HEK293 (cell line): Measurements from ENCODE around the gene TNFSF13.

Experiments used
- CTCF ChIA-PET: fragments of 350-600 bp; formaldehyde crosslinking; extraction: SDS; loops from one replicate; lab custom pipeline; 2021; ENCODE audit warnings: antibody characterized with exemption; lab: Yijun Ruan, JAX
- POLR2A ChIA-PET: fragments of 300-600 bp; formaldehyde crosslinking; extraction: SDS; loops from one replicate; lab custom pipeline; 2020; ENCODE audit warnings: antibody characterized with exemption, inconsistent platforms; lab: Yijun Ruan, JAX
- H3K27ac ChIP-seq: fragments of 200-500 bp; sonication (Bioruptor generic); 2 replicates; pipeline ENCODE4 v1.5.1; 2014; ENCODE audit warnings: low read depth, low read length, control low read depth, inconsistent platforms; ENCODE audit errors: extremely low read depth
- H3K36me3 ChIP-seq, 2 experiments: fragments of 200-500 bp in 1 of 2; sonication (Bioruptor generic) in 1 of 2; 1 replicate in 1 of 2; 2 replicates in 1 of 2; pipeline ENCODE4 v1.5.1; 2014 to 2017; ENCODE audit warnings: inconsistent platforms in 2 of 2, low read length in 2 of 2; ENCODE audit not compliant: control insufficient read depth in 2 of 2, insufficient read depth in 1 of 2
- H3K4me1 ChIP-seq: fragments of 200-500 bp; sonication (Bioruptor generic); 2 replicates; pipeline ENCODE4 v1.5.1; 2014; ENCODE audit warnings: mild to moderate bottlenecking, low read length, inconsistent platforms; ENCODE audit not compliant: control insufficient read depth, insufficient read depth
- H3K4me3 ChIP-seq: 2 replicates; pipeline ENCODE4 v1.5.1; 2011; ENCODE audit warnings: low read depth, mild to moderate bottlenecking, control low read depth, low read length, moderate library complexity
- H3K9me3 ChIP-seq: fragments of 200-500 bp; sonication (Bioruptor generic); 2 replicates; pipeline ENCODE4 v1.5.1; 2014; ENCODE audit warnings: low read depth, low read length, inconsistent platforms; ENCODE audit not compliant: control insufficient read depth, insufficient read depth
- CTCF ChIP-seq: fragments of 450-650 bp; formaldehyde crosslinking; IDR thresholded peaks from 2 replicates; pipeline ENCODE4 v1.5.1; 2016; ENCODE audit warnings: missing biosample characterization, missing genetic modification characterization
- HOXC10 ChIP-seq: sonication (generic); formaldehyde crosslinking; IDR thresholded peaks from 2 replicates; pipeline ENCODE4 v1.8.1; 2023; ENCODE audit warnings: mild to moderate bottlenecking, missing genetic modification reagents
- IKZF3 ChIP-seq: fragments of 450-650 bp; IDR thresholded peaks from 2 replicates; pipeline ENCODE4 v1.5.0; 2018; ENCODE audit warnings: missing biosample characterization, mild to moderate bottlenecking, missing genetic modification characterization, moderate library complexity
- KLF1 ChIP-seq: fragments of 450-650 bp; formaldehyde crosslinking; IDR thresholded peaks from 2 replicates; pipeline ENCODE4 v1.5.1; 2016; ENCODE audit warnings: missing biosample characterization, missing genetic modification characterization
- MZF1 ChIP-seq: fragments of 450-650 bp; formaldehyde crosslinking; IDR thresholded peaks from 2 replicates; pipeline ENCODE4 v1.5.1; 2017; ENCODE audit warnings: missing biosample characterization, missing genetic modification characterization, borderline replicate concordance
- PRDM1 ChIP-seq: fragments of 450-650 bp; formaldehyde crosslinking; IDR thresholded peaks from 2 replicates; pipeline ENCODE4; 2016; ENCODE audit warnings: missing biosample characterization, missing genetic modification characterization
- REPIN1 ChIP-seq: fragments of 450-650 bp; formaldehyde crosslinking; IDR thresholded peaks from 2 replicates; pipeline ENCODE4 v1.5.1; 2017; ENCODE audit warnings: missing biosample characterization, missing genetic modification characterization, low read depth
- SETDB1 ChIP-seq: IDR thresholded peaks from one replicate; pipeline ENCODE4 v1.6.1; 2017; ENCODE audit warnings: mild to moderate bottlenecking, low read length, moderate library complexity, mixed read lengths; ENCODE audit not compliant: insufficient read length
- SP2 ChIP-seq: fragments of 450-650 bp; formaldehyde crosslinking; IDR thresholded peaks from 2 replicates; pipeline ENCODE4 v1.5.1; 2016; ENCODE audit warnings: missing biosample characterization, missing genetic modification characterization
- YY2 ChIP-seq: fragments of 450-650 bp; formaldehyde crosslinking; IDR thresholded peaks from 2 replicates; pipeline ENCODE4 v1.5.1; 2016; ENCODE audit warnings: missing biosample characterization, missing genetic modification characterization
- ZBTB1 ChIP-seq: fragments of 450-650 bp; formaldehyde crosslinking; IDR thresholded peaks from 2 replicates; pipeline ENCODE4 v1.5.1; 2016; ENCODE audit warnings: missing biosample characterization, missing genetic modification characterization
- ZBTB17 ChIP-seq: fragments of 450-650 bp; formaldehyde crosslinking; IDR thresholded peaks from 2 replicates; pipeline ENCODE4 v1.5.1; 2016; ENCODE audit warnings: missing biosample characterization, missing genetic modification characterization
- ZBTB21 ChIP-seq: fragments of 450-650 bp; formaldehyde crosslinking; IDR thresholded peaks from 2 replicates; pipeline ENCODE4 v1.5.1; 2017; ENCODE audit warnings: missing biosample characterization, missing genetic modification characterization
- ZFP37 ChIP-seq: fragments of 450-650 bp; formaldehyde crosslinking; IDR thresholded peaks from 2 replicates; pipeline ENCODE4 v1.5.1; 2016; ENCODE audit warnings: missing biosample characterization, missing genetic modification characterization
- ZFP69B ChIP-seq: fragments of 450-650 bp; formaldehyde crosslinking; IDR thresholded peaks from 2 replicates; pipeline ENCODE4 v1.5.1; 2016; ENCODE audit warnings: missing biosample characterization, missing genetic modification characterization
- ZIC2 ChIP-seq: fragments of 450-650 bp; formaldehyde crosslinking; IDR thresholded peaks from 2 replicates; pipeline ENCODE4 v1.5.1; 2016; ENCODE audit warnings: missing biosample characterization, missing genetic modification characterization
- ZNF112 ChIP-seq: fragments of 450-650 bp; formaldehyde crosslinking; IDR thresholded peaks from 2 replicates; pipeline ENCODE4 v1.5.0; 2017; ENCODE audit warnings: missing biosample characterization, missing genetic modification characterization
- ZNF2 ChIP-seq: fragments of 450-650 bp; formaldehyde crosslinking; IDR thresholded peaks from 2 replicates; pipeline ENCODE4 v1.5.1; 2016; ENCODE audit warnings: missing biosample characterization, missing genetic modification characterization
- ZNF202 ChIP-seq: fragments of 450-650 bp; formaldehyde crosslinking; IDR thresholded peaks from 2 replicates; pipeline ENCODE4 v1.5.1; 2016; ENCODE audit warnings: missing biosample characterization, missing genetic modification characterization, borderline replicate concordance
- ZNF221 ChIP-seq: fragments of 450-650 bp; formaldehyde crosslinking; IDR thresholded peaks from 2 replicates; pipeline ENCODE4 v1.5.1; 2017; ENCODE audit warnings: missing biosample characterization, missing genetic modification characterization, borderline replicate concordance
- ZNF24 ChIP-seq: fragments of 450-650 bp; formaldehyde crosslinking; IDR thresholded peaks from 2 replicates; pipeline ENCODE4 v1.5.1; 2016; ENCODE audit warnings: missing biosample characterization, missing genetic modification characterization
- ZNF292 ChIP-seq: fragments of 450-650 bp; formaldehyde crosslinking; IDR thresholded peaks from 2 replicates; pipeline ENCODE4 v1.5.1; 2016; ENCODE audit warnings: low read depth, missing biosample characterization, missing genetic modification characterization, borderline replicate concordance
- ZNF324 ChIP-seq: fragments of 450-650 bp; formaldehyde crosslinking; IDR thresholded peaks from 2 replicates; pipeline ENCODE4 v1.5.1; 2016; ENCODE audit warnings: missing biosample characterization, missing genetic modification characterization
- ZNF335 ChIP-seq: fragments of 450-650 bp; formaldehyde crosslinking; conservative IDR thresholded peaks from 2 replicates; pipeline ENCODE4 v1.5.1; 2016; ENCODE audit warnings: missing biosample characterization, missing genetic modification characterization
- ZNF341 ChIP-seq: fragments of 450-650 bp; formaldehyde crosslinking; IDR thresholded peaks from 2 replicates; pipeline ENCODE4; 2016; ENCODE audit warnings: low read depth, missing biosample characterization, missing genetic modification characterization
- ZNF391 ChIP-seq: fragments of 450-650 bp; formaldehyde crosslinking; IDR thresholded peaks from 2 replicates; pipeline ENCODE4 v1.5.1; 2016; ENCODE audit warnings: low read depth, missing biosample characterization, missing genetic modification characterization, borderline replicate concordance
- ZNF394 ChIP-seq: fragments of 450-650 bp; formaldehyde crosslinking; IDR thresholded peaks from 2 replicates; pipeline ENCODE4 v1.5.1; 2016; ENCODE audit warnings: missing biosample characterization, missing genetic modification characterization, mild to moderate bottlenecking, moderate library complexity, borderline replicate concordance
- ZNF423 ChIP-seq: fragments of 450-650 bp; formaldehyde crosslinking; IDR thresholded peaks from 2 replicates; pipeline ENCODE4 v1.5.1; 2016; ENCODE audit warnings: missing biosample characterization, missing genetic modification characterization
- ZNF488 ChIP-seq: fragments of 450-650 bp; formaldehyde crosslinking; IDR thresholded peaks from 2 replicates; pipeline ENCODE4 v1.5.1; 2016; ENCODE audit warnings: missing biosample characterization, missing genetic modification characterization
- ZNF558 ChIP-seq: fragments of 450-650 bp; formaldehyde crosslinking; IDR thresholded peaks from 2 replicates; pipeline ENCODE4 v1.5.1; 2016; ENCODE audit warnings: missing biosample characterization, missing genetic modification characterization
- ZNF560 ChIP-seq: fragments of 450-650 bp; formaldehyde crosslinking; IDR thresholded peaks from 2 replicates; pipeline ENCODE4 v1.5.1; 2017; ENCODE audit warnings: missing biosample characterization, missing genetic modification characterization, borderline replicate concordance
- ZNF600 ChIP-seq: fragments of 450-650 bp; formaldehyde crosslinking; IDR thresholded peaks from 2 replicates; pipeline ENCODE4 v1.5.1; 2016; ENCODE audit warnings: missing biosample characterization, missing genetic modification characterization
- ZNF621 ChIP-seq: fragments of 450-650 bp; formaldehyde crosslinking; IDR thresholded peaks from 2 replicates; pipeline ENCODE4 v1.5.1; 2017; ENCODE audit warnings: missing biosample characterization, missing genetic modification characterization
- ZNF654 ChIP-seq: fragments of 450-650 bp; formaldehyde crosslinking; IDR thresholded peaks from 2 replicates; pipeline ENCODE4 v1.5.1; 2016; ENCODE audit warnings: low read depth, missing biosample characterization, missing genetic modification characterization
- ZNF664 ChIP-seq: fragments of 450-650 bp; formaldehyde crosslinking; IDR thresholded peaks from 2 replicates; pipeline ENCODE4 v1.5.1; 2016; ENCODE audit warnings: missing biosample characterization, missing genetic modification characterization
- TF ChIP-seq, protein P1 (sequence below): IDR thresholded peaks from 2 replicates; pipeline ENCODE4 v1.6.1; 2011; ENCODE audit warnings: mild to moderate bottlenecking, low read depth, low read length, borderline replicate concordance

TNFSF13 gene

GRCh38 chr17:7586673-7587419, 28.3 kb downstream of the TNFSF13 start:
- Histone ChIP-seq H3K36me3 (peaks cover 8 to 68% of the 10 kb centered on the region in 2 experiments; a peak in 2 of 3 replicates), H3K27ac (no peak overlapping the region), H3K4me3 (no peak overlapping the region), H3K9me3 (no peaks in the 10 kb centered on the region), H3K4me1 (peaks cover 8% of the 10 kb centered on the region; the same call in 1 of the 2 replicates)
- CTCF ChIA-PET, result interaction anchor here (0.6 to 2.7 kb wide), 14 partner anchors 8 to 163 kb away, joined by 3 to 15 read pairs (median 3); partner anchors contain the start of genes SAT2, SHBG, TP53 and WRAP53
- POLR2A ChIA-PET, result interaction anchor here (2.1 to 5.5 kb wide), 3 partner anchors 14 to 100 kb away, joined by 12 to 98 read pairs (median 93); partner anchors contain the start of genes FXR2, TP53 and WRAP53
- TF ChIP-seq ZNF324 (tag by site-specific recombination) (no peak), HOXC10 (no peak), ZNF341 (tag by site-specific recombination) (peak; percentile 9; the same call in 1 of the 2 replicates), ZNF394 (tag by site-specific recombination) (peak; percentile 36; the same call in 1 of the 2 replicates), PRDM1 (tag by site-specific recombination) (peak; percentile 70; the same call in 1 of the 2 replicates), ZFP37 (tag by site-specific recombination) (peak; percentile 63; the same call in 1 of the 2 replicates), ZBTB17 (tag by site-specific recombination) (peak; percentile 82), ZNF221 (no peak), ZFP69B (tag by site-specific recombination) (0 out of 2 replicates have a peak, but pooled peaks have one; percentile 33), IKZF3 (peak; percentile 80), ZNF488 (no peak), ZNF335 (tag by site-specific recombination) (peak; percentile 46), YY2 (no peak), SP2 (0 out of 2 replicates have a peak, but pooled peaks have one; percentile 8), ZNF621 (tag by site-specific recombination) (no peak), ZNF664 (no peak), ZNF391 (tag by site-specific recombination) (no peak), ZNF558 (tag by site-specific recombination) (no peak), ZBTB1 (tag by site-specific recombination) (no peak), MZF1 (tag by site-specific recombination) (no peak), ZNF112 (tag by site-specific recombination) (no peak), REPIN1 (tag by site-specific recombination) (no peak), ZNF292 (tag by site-specific recombination) (no peak), ZBTB21 (no peak), SETDB1 (no peak), ZNF2 (tag by site-specific recombination) (0 out of 2 replicates have a peak, but pooled peaks have one; percentile 20), ZNF423 (tag by site-specific recombination) (0 out of 2 replicates have a peak, but pooled peaks have one; percentile 32), CTCF (peak; percentile 74), ZNF600 (tag by site-specific recombination) (0 out of 2 replicates have a peak, but pooled peaks have one; percentile 29), ZNF202 (no peak), ZNF654 (tag by site-specific recombination) (peak; percentile 51), KLF1 (tag by site-specific recombination) (no peak), ZNF24 (tag by site-specific recombination) (0 out of 2 replicates have a peak, but pooled peaks have one; percentile 33), ZIC2 (tag by site-specific recombination) (peak; percentile 42; the same call in 1 of the 2 replicates), ZNF560 (no peak)
- TF ChIP-seq, protein P1, sequence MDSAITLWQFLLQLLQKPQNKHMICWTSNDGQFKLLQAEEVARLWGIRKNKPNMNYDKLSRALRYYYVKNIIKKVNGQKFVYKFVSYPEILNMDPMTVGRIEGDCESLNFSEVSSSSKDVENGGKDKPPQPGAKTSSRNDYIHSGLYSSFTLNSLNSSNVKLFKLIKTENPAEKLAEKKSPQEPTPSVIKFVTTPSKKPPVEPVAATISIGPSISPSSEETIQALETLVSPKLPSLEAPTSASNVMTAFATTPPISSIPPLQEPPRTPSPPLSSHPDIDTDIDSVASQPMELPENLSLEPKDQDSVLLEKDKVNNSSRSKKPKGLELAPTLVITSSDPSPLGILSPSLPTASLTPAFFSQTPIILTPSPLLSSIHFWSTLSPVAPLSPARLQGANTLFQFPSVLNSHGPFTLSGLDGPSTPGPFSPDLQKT, result no peak
